NCI-H460 (cell line): ENCODE data around the gene MAP1S. TPM values are rescaled to one million over a fixed set of nuclear protein-coding genes. Genes with fewer than 3 reads are reported as not detected.

Source experiments
- DNase-seq: peaks from one replicate; pipeline ENCODE4 v3.0.0-alpha.2; 2016; ENCODE audit warnings: low read depth; ENCODE audit errors: extremely low read depth
- polyA plus RNA-seq: library from polyadenylated mRNA; depleted of rRNA; stranded (reverse); fragments of >200 nt; gene quantifications from 2 replicates; pipeline ENCODE4 v1.2.3, GENCODE V29; 2014; cell fraction: nucleus; rRNA removed
- total RNA-seq: library from RNA; depleted of rRNA; stranded (reverse); fragments of >200 nt; shearing (Covaris generic); gene quantifications from 2 replicates; pipeline ENCODE4 v1.2.3, GENCODE V29; 2014; rRNA removed

The MAP1S gene, protein sequence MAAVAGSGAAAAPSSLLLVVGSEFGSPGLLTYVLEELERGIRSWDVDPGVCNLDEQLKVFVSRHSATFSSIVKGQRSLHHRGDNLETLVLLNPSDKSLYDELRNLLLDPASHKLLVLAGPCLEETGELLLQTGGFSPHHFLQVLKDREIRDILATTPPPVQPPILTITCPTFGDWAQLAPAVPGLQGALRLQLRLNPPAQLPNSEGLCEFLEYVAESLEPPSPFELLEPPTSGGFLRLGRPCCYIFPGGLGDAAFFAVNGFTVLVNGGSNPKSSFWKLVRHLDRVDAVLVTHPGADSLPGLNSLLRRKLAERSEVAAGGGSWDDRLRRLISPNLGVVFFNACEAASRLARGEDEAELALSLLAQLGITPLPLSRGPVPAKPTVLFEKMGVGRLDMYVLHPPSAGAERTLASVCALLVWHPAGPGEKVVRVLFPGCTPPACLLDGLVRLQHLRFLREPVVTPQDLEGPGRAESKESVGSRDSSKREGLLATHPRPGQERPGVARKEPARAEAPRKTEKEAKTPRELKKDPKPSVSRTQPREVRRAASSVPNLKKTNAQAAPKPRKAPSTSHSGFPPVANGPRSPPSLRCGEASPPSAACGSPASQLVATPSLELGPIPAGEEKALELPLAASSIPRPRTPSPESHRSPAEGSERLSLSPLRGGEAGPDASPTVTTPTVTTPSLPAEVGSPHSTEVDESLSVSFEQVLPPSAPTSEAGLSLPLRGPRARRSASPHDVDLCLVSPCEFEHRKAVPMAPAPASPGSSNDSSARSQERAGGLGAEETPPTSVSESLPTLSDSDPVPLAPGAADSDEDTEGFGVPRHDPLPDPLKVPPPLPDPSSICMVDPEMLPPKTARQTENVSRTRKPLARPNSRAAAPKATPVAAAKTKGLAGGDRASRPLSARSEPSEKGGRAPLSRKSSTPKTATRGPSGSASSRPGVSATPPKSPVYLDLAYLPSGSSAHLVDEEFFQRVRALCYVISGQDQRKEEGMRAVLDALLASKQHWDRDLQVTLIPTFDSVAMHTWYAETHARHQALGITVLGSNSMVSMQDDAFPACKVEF
- 10.4 and 10.5 TPM in 2 replicates for total RNA-seq
- polyA plus RNA-seq: 5.9 and 7.8 TPM in 2 replicates

DNA sequence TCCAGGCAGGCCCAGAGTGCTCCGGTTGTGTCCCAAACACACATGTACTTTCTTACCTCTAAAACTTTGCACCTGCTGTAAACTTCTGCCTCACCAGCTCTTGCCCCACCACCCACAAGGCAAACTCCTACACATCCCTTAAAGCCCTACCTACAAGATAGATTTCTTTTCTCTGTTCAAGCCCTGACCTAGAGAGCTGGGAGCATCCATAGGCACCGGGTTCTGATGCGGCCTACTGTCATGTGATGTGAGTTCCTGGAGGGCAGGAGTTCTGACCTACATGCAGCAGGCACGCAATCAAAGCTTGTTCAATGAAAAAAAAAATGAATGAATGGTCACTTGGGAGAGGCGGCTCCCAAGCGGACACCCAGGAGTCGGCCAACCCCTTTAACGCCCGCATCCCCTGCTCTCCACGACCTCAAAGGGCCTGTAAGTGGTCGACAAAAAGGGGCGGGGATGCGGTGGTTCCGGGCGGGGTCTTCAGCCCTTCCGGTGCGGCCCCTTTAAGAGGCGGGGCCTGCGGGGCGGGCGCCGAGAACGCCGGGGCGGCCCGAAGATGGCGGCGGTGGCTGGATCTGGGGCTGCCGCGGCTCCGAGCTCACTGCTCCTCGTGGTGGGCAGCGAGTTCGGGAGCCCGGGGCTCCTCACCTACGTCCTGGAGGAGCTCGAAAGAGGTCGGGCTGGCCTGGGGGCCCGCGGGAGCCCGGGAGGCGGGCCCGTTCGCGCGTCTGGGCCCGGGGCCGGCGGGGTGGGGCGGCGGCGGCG is at the start of gene MAP1S:
Gene MAP1S (plus strand): TSS at position 534 of the 765 bp plus-strand sequence. CDS start 23 bp downstream, at position 557.
- DNase-seq: peak; percentile 27

DNA sequence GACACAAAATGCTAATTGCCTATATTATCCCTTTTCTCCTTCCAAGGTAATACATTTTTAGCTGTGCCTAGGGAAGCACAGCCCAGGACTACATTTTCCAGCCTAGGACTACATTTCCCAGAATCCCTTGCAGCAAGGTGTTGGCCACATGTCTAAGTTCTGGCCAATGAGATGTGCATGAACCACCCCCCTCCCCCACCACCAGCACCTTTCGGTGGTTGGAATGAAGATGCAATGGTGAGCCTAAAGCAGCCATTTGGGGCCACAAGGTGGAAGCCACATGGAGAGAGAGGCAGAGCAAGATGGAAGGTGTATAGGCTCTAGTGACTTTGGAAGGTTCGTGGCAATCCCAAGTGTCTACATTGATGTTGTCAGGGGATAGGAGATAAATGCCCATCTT is 47.4 kb upstream of the MAP1S start:
- DNase-seq: no peak

DNA sequence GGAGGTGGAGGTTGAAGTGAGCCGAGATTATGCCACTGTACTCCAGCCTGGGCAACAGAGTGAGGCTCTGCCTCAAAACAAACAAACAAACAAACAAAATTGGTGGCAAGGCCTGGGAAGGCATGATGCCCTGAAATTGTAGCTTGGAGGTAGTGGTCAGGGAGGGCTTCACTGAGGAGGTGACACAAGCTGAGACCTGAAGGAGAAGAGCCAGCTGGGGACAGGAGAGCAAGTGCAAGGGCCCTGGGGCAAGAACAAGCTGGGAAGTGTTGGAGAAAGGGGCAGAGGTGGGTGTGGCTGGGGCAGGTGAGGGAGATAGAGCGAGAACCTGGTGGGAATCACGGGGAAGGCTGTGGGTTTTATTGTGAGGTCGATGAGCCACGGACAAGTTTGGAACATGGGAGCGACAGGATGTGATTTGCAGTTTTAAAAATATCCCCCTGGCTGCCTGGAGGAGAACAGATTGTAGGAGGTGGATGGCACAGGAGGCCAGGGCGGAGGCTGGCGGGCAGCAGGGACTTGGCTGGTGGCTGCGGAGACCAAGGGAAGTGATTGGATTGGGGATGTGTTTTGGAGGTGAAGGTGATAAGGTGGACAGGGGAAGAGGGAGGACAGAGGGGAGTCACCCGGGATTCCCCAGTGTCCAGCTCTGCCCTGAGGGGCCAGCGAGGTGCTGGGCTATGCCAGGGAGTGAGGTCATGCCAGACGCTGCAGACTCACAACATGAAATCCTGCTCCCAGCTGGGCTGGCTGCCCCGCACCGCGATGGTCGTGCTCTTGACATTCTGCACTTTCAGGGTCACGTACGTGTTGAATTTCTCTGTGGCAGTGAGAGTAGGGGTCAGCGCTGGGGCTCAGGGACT is 45.1 kb upstream of the MAP1S start:
- DNase-seq: no peak

DNA sequence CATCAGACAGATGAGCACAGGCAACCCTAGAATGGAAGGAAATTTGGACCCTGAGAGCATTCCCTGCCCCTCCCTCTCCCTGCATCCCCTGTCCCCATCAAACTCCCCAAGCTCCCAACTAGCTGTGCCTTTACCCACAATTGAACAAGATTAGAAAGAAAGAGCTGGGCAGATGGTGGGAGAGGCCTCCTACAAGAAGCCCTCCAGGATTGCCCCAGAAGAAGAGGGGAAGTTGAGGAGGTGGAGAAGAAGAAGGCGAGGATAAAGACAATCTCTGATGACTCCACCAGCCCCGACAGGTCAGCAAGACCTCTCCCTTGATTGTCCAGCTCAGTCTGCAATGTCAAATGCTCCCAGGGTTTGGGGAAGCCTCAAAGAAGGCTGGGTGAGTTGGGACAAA is 43.0 kb upstream of the MAP1S start:
- no peak for DNase-seq

DNA sequence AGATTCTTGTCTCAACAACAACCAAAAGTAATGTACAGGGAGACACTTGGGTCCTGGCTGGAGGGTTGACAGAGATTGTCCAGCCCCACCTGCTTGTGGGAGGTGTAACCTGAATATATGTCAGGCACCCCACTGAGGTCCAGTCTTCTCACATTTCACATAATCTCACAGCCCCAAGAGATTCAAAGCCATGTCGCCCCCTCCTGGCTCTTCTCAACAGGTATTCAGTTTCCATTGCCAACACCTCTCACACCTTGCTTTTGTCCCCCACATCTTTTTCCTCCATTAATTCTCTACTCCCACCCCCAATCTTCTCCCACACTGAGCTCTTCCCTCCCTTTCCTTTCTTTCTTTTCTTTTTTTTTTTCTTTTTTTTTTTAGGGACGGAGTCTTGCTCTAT is 42.3 kb upstream of the MAP1S start:
- DNase-seq: no peak

DNA sequence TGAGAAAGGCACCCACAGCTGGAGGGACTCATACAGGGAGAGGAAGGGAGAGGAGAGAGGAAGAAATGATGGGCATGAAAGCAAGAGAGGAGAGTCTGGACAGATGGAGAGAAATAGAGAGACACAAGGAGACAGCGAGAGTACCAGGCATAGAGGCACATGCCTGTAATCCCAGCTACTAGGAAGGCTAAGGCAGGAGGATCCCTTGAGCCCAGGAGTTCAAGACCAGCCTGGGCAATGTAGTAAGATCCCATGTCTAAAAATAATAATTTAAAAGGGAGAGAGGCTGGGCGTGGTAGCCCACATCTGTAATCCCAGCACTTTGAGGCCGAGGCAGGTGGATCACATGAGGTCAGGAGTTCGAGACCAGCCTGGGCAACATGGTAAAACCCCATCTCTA is 40.4 kb upstream of the MAP1S start:
- no peak for DNase-seq

DNA sequence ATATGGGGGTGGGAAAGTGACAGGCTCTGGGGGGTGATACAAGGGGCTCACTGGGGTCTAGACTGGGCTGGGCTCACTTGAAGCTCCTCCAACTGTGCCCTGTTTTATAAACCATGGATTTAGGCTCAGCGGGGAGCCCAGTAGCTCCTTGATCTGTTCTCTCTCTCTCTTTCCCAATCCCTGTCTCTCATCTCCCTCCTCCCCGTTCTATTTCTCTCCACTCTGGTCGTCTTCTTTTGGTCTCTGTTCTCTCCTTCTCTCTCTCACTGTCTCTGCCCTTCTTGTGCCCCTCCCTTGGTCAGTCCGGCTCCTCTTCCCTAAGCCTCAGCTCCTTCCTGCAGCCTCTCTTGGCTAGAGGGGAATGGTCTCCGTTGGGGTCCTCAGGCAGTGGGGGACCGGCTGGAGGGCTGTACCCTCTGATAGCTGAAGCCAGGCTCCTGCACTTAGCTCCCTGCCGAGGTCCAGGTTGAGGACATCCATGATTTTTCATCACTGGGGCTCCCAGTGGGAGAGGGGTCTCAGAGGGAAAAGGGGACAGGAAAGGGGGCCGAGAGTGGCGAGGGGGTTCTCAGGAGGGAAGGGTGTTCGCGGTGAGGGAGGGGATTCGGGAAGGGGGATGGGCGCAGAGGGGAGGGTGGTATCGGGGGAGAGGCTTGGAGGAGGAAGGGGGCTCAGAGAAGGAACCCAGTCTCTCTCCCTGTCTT is 39.6 kb upstream of the MAP1S start:
- no peak for DNase-seq

DNA sequence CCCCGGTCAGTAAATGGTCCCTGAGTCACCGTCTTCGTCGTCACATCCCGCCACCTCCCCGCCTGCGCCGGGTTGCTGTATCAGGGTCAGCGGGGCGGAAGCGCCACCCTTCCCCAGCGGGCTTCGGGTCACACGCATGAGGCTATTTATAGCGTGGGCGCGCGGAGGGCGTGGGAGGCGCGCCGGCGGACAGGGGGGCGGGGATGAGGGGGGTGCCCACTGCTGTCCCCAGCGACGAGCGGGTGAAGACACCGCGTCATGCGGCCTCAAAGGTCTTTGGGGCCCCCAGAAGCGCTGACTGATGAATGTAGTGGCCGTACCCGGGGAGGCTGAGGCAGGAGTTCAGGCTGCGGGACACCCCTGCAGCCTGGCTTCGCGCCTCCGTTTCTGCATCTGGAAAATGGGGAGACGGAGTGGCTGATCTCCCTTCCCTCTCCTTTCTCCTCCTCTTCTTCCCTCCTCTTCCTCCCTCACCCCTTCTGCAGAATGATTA is 39.0 kb upstream of the MAP1S start:
- no peak for DNase-seq

DNA sequence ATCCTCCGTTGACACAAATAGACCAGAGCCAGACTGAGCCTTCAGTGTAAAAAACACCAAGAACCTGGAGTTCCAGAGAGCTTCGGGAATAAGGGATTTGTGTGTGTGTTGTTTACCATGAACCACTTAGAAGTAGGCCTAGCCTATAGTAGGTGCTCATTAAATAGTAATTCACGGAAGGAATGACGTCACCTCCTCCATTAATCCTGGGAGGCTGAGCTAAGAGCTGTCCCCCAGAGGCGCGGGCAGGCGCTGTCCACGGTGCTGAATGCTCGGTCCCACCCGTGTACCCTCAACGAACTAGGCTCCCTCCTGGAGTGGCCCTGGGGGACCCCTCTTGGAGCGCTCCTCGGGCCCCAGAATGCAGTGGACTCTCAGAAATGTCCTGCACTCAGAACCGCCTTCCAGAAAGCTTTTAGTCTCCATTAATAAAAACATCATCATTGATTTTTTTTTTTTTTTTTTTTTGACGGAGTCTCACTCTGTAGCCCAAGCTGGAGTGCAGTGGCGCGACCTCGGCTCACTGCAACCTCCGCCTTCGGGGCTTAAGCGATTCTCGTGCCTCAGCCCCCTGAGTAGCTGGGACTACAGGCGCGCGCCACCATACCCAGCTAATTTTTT is 37.7 kb upstream of the MAP1S start:
- peak; percentile 38 for DNase-seq

DNA sequence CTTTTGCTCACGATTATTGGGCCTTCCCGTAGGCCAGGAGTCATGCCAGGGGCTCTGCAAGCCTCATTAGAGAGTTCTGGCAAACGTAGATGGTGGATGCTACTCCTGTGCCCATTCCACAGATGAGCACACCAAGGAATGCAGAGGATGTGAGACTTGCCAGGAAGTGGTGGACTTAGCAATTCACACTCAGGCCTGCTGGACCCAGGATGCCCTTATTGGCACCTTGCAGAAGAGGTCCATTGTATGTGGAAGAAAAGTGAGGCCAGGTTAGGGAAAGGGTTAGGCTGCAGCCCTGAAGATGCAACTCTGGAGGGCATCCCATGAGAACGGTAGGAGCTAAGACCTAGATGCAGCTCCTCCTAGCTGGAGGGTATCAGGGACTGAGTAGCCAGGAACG is 37.0 kb upstream of the MAP1S start:
- DNase-seq: no peak

DNA sequence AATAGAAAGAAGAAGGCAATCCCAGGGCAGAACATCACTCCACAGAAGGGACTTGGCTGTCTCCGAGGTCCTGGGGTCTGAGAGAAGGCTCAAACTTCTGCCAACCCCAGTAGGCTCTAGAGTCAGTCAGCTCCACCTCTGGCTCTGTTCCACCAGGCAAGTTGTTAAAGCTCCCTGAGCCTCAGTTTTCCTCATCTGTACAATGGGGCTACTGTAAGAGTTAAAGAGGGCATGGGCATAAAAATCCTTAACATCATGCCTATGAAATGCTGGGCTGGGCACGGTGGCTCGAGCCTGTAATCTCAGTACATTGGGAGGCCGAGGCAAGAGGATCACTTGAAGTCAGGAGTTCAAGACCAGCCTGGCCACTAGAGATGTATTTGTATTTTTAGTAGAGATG is 36.2 kb upstream of the MAP1S start:
- no peak for DNase-seq

DNA sequence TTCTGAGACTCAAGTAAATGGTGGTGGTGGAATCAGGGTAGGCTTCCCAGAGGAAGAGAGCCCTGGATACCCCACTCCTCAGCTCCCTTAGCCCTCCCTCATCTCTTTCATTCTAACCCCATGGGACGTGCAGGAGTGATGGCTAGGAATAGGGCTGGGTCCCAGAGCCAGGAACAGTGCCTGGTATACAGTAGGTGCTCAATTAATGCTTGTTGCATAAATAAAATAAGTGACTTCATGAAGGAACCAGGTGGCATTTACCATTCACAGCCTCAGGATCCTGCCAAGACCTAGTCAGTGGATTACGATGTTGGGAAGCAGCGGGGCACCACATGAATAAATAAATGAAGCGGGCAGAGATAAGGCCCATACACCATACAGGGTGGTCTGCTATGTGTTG is 35.0 kb upstream of the MAP1S start:
- DNase-seq: no peak

DNA sequence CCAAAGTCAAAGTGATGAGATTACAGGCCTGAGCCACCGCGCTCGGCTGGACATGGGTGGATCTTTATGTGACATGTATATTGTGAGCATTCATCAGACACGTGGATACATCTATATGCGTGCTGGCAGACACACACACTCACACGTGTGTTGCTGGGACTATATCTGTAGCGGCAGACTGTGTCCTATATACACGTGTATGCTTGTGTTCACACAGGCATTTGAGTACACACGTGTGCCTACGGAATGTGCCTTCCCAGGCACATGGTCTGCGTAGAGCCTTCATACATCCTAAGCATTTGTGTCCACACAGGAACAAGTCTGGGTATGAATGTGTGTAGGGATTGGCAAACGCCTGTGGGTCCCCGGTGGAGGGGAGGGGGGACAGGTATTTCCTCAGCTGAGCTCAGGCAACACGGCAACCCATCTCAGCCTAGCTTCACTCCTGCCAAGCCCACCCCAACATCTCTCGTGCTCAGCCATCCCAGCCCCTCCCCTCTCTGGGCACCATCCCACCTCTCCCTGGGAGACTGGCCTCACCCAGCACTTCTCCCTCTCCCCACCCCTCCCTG is 33.7 kb upstream of the MAP1S start:
- DNase-seq: no peak

DNA sequence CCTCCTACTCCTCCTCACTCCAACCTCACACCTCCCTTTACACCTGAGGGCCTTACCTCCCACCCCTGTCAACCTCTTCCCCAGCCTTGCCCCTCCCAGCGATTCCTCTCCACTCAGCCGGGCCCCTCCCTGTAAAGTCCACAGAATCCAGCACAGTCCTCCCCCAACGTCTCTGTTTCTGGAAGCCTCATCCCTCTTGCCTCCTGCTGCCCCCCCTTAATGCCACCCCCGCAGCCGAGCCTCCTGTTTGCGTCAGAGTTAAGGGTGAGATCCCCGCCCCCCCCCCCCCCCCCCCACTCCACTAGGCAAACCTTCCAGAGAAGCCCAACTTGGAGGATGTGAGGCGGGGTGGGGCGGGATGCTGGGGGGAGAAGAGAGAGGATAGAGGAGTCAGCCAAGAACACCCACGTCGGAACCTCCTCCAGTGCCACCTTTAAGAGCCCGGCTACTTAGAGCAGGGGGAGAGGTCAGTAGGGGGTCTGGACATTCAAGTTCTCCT is 33.2 kb upstream of the MAP1S start:
- DNase-seq: no peak

DNA sequence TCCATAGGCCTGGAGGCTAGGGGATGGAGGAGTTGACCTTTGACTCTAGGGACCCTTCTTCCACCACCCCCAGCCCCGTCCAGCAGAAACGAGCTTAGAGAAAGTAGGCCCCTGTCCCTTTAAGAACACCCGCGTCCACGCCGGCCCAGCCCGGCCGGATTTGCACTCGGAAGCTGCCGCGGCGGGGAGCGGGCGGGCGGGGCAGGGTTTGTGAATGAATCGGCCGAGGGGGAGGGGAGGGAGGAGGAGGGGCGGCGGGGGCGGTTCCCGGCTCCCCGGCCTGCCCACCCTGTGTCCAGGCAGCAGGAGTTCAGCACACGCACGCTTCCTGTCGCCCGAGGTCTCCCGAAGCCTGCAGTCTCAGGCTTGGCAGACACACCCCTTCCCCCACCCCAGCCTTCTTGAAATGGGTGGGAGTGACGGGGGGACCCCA is 32.7 kb upstream of the MAP1S start:
- no peak for DNase-seq

DNA sequence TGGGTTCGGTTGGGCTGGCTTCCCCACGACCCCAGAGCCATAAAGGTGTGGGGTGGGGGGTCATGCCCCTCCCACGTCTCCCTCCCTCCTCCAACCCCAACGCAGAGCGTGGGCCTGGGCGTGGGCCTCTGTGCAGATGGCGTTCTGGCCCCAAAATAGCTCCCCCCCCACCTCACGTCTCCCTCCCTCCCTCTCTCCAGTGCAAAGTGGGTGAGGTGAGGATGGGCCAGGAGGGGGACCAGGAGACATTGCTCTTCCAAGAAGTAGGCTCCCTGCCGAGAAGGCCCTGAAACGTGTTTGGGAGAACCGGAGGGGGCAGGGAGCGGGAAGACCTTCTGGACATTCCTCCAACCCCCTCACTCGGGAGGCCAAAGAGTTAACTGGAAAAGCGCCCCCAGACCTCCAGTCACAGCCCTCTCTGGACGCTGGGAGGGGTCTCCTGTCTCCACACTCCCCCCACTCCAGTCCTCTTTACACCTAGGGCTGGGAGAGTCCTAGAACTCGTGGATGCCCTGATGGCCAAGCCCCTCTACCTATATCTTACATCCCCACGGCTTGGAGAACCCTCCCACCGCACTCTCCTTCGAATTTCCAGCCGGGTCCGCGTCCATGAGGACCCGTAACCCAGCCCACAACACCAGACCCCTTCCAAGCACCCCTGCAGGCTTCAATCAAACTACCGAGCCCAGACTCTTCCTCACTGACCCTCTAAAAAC is 32.0 kb upstream of the MAP1S start:
- no peak for DNase-seq
